Measurements from ENCODE around the gene MAT2A.

DNA sequence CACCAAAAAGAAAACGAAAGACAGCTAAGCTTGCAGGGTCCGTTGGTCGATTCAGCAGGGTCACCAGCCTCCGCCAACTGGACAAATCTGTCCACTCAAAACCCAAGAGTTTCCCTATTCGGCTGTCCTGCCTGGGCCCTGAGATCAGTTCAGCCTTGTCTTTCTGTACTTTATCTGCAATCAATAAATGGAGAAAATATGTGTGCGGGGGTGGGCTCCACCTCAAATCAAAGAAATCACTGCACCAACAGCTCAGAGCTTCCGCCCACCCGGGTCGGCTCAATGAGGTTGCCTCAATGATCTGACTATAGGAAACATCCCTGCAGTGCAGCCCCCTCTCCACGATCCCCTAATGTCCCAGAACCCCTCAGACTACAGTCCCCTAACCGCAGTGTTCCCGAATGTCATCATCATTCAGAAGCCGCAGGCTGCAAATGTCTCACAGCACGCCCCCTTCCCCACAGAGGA lies 21.9 kb downstream of the MAT2A start:
- TF ChIP-seq POLR2A (IDR thresholded peaks at IDR 0.05; ENCODE audit: borderline replicate concordance, extremely low read depth, insufficient read depth, insufficient read length) (no peak), ZNF274 (IDR thresholded peaks at IDR 0.05; ENCODE audit: low read depth, low read length) (no peak)

Measured in HCT116 (cell line).